Activated CD4-positive, CD25-positive, alpha-beta regulatory T cell treated with anti-CD3 and anti-CD28 coated beads, Interleukin-2, amount 50 U/mL, for 72 hours (primary cell): ENCODE data around the gene SLC9A3.

Experiments
- DNase-seq: peaks from one replicate; pipeline ENCODE4 v3.0.0; 2021

Gene SLC9A3

GRCh38 chr5:440401-441201 lies 83.6 kb downstream of the SLC9A3 start:
- DNase-seq, result no peak

- no peak for DNase-seq
Observed at GRCh38 chr5:439636-440035, 84.6 kb downstream of the SLC9A3 start.

- DNase-seq, result no peak
Observed at GRCh38 chr5:439181-439580, 85.1 kb downstream of the SLC9A3 start.

- DNase-seq, result no peak
Observed at GRCh38 chr5:438481-438981, 85.7 kb downstream of the SLC9A3 start.

GRCh38 chr5:437281-437771 lies 86.9 kb downstream of the SLC9A3 start:
- peak; percentile 19 for DNase-seq

- DNase-seq, result peak; percentile 19
Observed at GRCh38 chr5:436641-436975, 87.6 kb downstream of the SLC9A3 start.

- DNase-seq, result peak; percentile 24
Observed at GRCh38 chr5:435961-436640, 88.1 kb downstream of the SLC9A3 start.

- DNase-seq, result peak; percentile 21
Observed at GRCh38 chr5:435156-435790, 89.0 kb downstream of the SLC9A3 start.

GRCh38 chr5:434443-435146 lies 89.7 kb downstream of the SLC9A3 start:
- peak; percentile 12 for DNase-seq

GRCh38 chr5:433836-434235 lies 90.4 kb downstream of the SLC9A3 start:
- DNase-seq, result peak; percentile 29

- DNase-seq, result peak; percentile 27
Observed at GRCh38 chr5:432928-433791, 91.1 kb downstream of the SLC9A3 start.

- DNase-seq, result no peak
Observed at GRCh38 chr5:432201-432927, 91.9 kb downstream of the SLC9A3 start.

- DNase-seq, result peak; percentile 25
Observed at GRCh38 chr5:431711-432050, 92.6 kb downstream of the SLC9A3 start.

GRCh38 chr5:431001-431710 lies 93.1 kb downstream of the SLC9A3 start:
- DNase-seq, result peak; percentile 37

- peak; percentile 26 for DNase-seq
Observed at GRCh38 chr5:430214-430925, 93.9 kb downstream of the SLC9A3 start.

GRCh38 chr5:429453-430188 lies 94.6 kb downstream of the SLC9A3 start:
- peak; percentile 26 for DNase-seq

GRCh38 chr5:428754-429452 lies 95.3 kb downstream of the SLC9A3 start:
- DNase-seq, result peak; percentile 25

- DNase-seq, result peak; percentile 17
Observed at GRCh38 chr5:428219-428618, 96.0 kb downstream of the SLC9A3 start.
